ENCODE results near the gene ZCWPW2.

Gene ZCWPW2

DNA sequence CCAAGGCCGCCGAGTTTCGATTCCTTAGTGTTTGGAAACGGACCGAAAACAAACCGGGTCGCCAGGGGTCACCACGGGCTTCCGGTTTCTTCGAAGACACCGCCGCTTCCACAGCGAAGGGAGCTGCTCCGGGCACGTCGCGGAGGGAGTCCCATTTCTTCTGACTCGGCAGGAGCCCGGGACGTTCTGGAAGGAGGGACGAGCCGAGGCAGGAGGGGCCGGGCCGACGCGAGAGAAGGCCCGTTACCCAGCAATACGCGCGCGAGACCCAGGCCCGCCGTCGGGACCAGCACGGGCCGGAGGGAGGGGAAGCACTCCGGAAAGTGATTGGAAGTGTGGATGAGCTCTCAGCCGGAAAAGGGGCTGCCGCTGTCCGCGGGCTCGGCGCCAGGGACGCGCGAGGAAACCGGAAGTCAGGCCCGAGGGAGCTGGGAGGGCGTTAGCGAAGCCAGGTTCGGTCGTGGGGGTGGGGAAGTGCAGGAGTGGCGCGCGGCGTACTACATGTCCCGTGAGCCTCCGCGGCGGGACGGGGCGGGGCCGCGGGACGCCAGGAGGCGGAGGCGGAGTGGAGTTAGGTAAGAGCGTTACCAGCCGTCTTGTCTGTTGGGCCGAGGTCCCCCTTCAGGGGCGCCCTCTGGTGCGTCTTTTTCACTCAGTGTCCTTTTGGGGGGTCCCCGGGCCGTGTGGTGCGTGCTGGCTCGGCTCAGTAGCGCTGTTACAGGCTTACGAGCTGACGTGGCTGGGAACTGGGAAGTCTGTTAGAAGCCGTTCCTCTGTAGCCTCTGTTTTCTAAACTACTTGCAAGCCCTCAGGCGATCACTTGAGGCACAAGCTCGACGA is at the start of gene ZCWPW2, which contains the start of gene AZI2:
TSS of gene ZCWPW2 (plus strand) at position 93 of the 840 bp plus-strand sequence. CDS start 64,348 bp downstream, outside the sequence.
TSS of gene AZI2 (minus strand) at position 196 of the 840 bp plus-strand sequence. CDS start 8,207 bp downstream, outside the sequence.
- DNase-seq (ENCODE audit: extremely low read depth in 1 of 2, low read depth in 1 of 2) = peak; percentile 73 to 87

DNA sequence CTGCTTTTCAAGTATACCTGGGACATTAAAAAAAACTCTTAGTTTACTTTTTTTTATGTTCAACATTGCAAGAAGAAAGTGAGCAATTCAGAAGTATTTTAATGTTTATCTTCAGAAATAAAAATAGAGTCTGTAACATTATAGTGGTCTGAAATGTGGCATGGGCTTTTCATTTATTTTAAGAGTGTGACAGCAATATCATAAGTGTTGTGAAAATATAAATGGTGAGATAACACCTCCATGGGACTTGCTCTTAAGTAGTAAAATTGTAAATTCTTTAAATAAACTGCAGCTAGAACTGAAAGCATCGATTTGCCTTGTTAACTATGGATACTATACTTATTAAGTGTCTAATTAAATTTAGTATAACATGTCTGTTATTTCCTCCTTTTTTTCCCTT is 48.8 kb upstream of the ZCWPW2 start:
- DNase-seq (ENCODE audit: extremely low read depth in 1 of 2, low read depth in 1 of 2) = no peak

GRCh38 chr3:28300345-28300962 is 48.1 kb upstream of the ZCWPW2 start:
- DNase-seq (ENCODE audit: extremely low read depth in 1 of 2, low read depth in 1 of 2) = no peak

GRCh38 chr3:28301688-28302087 is 46.8 kb upstream of the ZCWPW2 start:
- DNase-seq (ENCODE audit: extremely low read depth in 1 of 2, low read depth in 1 of 2) = no peak

DNA sequence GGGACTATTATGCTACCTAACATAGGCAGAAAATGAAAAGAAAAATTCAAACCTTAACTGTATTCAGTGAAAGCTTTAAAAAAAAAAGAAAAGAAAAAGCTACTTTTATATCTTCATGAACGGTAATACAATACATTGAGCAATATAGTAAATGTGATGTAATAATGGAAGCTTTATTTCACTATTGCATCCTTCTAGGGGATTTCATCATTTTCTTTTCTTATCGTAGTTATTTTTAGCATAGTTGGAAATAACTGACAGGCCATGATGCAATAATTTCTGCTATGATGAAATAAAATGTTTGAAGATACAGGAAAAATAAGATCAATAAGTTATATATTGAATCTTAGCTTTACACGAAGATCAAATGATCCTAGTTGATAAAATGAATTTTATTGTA is 40.3 kb upstream of the ZCWPW2 start:
- no peak for DNase-seq (ENCODE audit: extremely low read depth in 1 of 2, low read depth in 1 of 2)

- no peak for DNase-seq (ENCODE audit: extremely low read depth in 1 of 2, low read depth in 1 of 2)
Observed at GRCh38 chr3:28315711-28316110, 32.8 kb upstream of the ZCWPW2 start.

GRCh38 chr3:28316226-28316625 is 32.3 kb upstream of the ZCWPW2 start:
- DNase-seq (ENCODE audit: extremely low read depth in 1 of 2, low read depth in 1 of 2) = no peak

- DNase-seq (ENCODE audit: extremely low read depth in 1 of 2, low read depth in 1 of 2) = peak in 1 of 2 donors; percentile 1
Observed at GRCh38 chr3:28317438-28318022, 31.0 kb upstream of the ZCWPW2 start.

- DNase-seq (ENCODE audit: extremely low read depth in 1 of 2, low read depth in 1 of 2) = no peak
Observed at GRCh38 chr3:28320981-28321380, 27.5 kb upstream of the ZCWPW2 start.

DNA sequence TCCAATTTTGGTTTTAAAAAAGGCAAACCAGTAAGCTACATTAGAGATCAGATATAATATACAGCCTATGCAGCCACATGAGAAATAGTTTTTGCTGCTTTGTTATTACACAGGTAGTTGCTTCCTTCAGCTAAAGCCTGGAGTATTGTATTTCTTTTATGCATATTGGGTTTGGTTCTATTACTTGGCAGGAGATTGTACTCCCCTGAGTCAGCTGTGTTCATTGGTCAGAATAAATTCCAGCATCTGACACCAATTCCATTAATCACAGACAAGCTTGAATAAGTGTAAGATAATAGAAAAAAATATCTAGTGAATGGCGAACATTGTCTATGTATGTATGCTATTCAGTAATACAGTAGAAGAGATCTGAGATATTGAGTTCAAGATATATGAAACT is 26.1 kb upstream of the ZCWPW2 start:
- DNase-seq (ENCODE audit: extremely low read depth in 1 of 2, low read depth in 1 of 2) = no peak

- DNase-seq (ENCODE audit: extremely low read depth in 1 of 2, low read depth in 1 of 2) = no peak
Observed at GRCh38 chr3:28326458-28326926, 22.0 kb upstream of the ZCWPW2 start.

- no peak for DNase-seq (ENCODE audit: extremely low read depth in 1 of 2, low read depth in 1 of 2)
Observed at GRCh38 chr3:28328188-28329151, 20.1 kb upstream of the ZCWPW2 start.

DNA sequence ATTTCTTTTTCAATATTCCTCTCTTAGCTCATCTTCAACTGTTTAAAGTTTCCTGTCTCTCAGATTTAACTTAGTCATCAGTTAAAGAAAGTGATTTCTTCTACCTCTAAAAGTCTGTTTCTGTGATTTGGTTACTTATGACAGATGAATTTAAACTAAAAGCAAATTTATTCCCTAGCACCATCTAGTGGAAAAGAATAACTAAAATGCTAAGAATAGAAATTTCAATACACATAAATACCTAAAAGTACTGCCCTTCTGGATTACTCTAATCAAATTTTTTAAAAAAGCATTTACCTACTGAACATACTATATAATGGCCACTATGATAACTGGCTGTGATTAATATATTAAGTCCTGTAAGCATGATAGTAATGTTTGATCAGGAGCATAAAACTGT is 14.0 kb upstream of the ZCWPW2 start:
- no peak for DNase-seq (ENCODE audit: extremely low read depth in 1 of 2, low read depth in 1 of 2)

GRCh38 chr3:28335246-28335645 is 13.3 kb upstream of the ZCWPW2 start:
- no peak for DNase-seq (ENCODE audit: extremely low read depth in 1 of 2, low read depth in 1 of 2)

GRCh38 chr3:28337230-28337629 is 11.3 kb upstream of the ZCWPW2 start:
- no peak for DNase-seq (ENCODE audit: extremely low read depth in 1 of 2, low read depth in 1 of 2)

DNA sequence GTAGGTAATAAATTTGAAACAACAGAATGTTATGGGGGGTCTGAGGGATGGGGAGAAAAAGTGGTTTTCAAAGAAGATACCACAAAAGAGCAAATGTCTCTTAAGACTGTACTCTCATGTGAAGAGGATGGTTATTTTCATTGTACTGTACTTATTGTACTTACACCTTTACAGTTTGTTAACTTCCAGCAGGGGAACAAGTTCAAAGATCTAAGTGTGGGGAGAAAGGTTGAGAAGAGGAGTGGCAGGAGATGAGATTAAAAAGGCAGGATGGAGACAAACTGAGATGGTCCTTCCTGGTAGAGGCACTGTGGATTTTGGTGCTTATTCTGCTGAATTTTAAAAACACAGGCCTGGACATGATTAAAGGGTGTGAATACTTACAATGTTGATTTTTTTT is 5.4 kb upstream of the ZCWPW2 start:
- no peak for DNase-seq (ENCODE audit: extremely low read depth in 1 of 2, low read depth in 1 of 2)

- DNase-seq (ENCODE audit: extremely low read depth in 1 of 2, low read depth in 1 of 2) = no peak
Observed at GRCh38 chr3:28345690-28346089, 2.8 kb upstream of the ZCWPW2 start.

DNA sequence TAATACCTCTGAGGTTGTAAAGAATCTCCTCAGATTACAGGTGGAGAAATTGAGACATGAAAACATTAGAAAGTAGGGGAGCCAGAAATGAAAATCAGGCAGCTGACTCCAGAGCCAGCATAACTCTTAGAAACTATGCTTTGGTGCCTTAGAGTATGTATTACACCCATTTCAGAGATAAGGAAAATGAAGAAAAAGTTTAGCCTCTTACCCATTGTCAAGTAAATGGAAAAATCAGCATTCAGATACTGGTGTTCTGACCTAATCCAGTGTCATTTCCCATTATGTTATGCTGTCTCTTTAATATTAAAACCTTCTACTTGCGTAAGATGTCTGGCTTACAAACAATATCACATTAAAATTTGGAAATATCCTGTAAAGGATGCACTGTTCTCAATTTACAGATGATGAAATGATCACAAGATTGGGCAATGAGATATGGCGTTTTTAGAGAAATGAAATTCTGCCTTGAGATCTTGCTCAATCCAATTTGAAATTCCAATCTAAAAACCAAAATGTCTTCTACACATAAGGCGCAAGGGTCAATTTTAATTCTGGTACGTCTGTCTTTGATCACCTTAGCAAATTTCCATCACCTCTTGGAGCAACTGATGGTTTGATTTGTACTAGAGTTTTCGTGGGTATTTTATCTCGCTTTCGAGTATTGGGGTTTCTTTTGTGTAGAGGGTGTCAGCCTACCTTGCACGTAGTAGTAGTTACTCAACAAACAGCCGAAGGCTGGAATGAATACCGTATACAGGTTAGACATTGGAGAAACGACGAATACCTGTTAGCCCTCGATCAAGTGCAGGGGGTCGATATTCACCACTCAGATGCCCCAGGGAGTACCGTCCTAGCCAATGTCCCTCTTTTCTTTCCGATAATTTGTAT is 902 bp upstream of the ZCWPW2 start:
- DNase-seq (ENCODE audit: extremely low read depth in 1 of 2, low read depth in 1 of 2) = no peak

GRCh38 chr3:28348265-28348628 is 274 bp upstream of the ZCWPW2 start:
- no peak for DNase-seq (ENCODE audit: extremely low read depth in 1 of 2, low read depth in 1 of 2)
